HEK293 (cell line): ENCODE measurements around the gene RFC1.

ENCODE experiments used
- BCL6B ChIP-seq: fragments of 450-650 bp; formaldehyde crosslinking; IDR thresholded peaks from 2 replicates; pipeline ENCODE4 v1.5.1; 2017; ENCODE audit warnings: missing biosample characterization, missing genetic modification characterization
- FEZF1 ChIP-seq: fragments of 450-650 bp; formaldehyde crosslinking; IDR thresholded peaks from 2 replicates; pipeline ENCODE4 v1.5.1; 2016; ENCODE audit warnings: missing biosample characterization, missing genetic modification characterization
- HOXA7 ChIP-seq: sonication (generic); formaldehyde crosslinking; IDR thresholded peaks from 2 replicates; pipeline ENCODE4 v1.8.1; 2022; ENCODE audit warnings: missing genetic modification reagents, borderline replicate concordance
- MZF1 ChIP-seq: fragments of 450-650 bp; formaldehyde crosslinking; IDR thresholded peaks from 2 replicates; pipeline ENCODE4 v1.5.1; 2017; ENCODE audit warnings: missing biosample characterization, missing genetic modification characterization, borderline replicate concordance
- REST ChIP-seq: fragments of 450-650 bp; formaldehyde crosslinking; IDR thresholded peaks from 2 replicates; pipeline ENCODE4 v1.5.1; 2016; ENCODE audit warnings: missing biosample characterization, missing genetic modification characterization
- SP2 ChIP-seq: fragments of 450-650 bp; formaldehyde crosslinking; IDR thresholded peaks from 2 replicates; pipeline ENCODE4 v1.5.1; 2016; ENCODE audit warnings: missing biosample characterization, missing genetic modification characterization
- ZBTB1 ChIP-seq: fragments of 450-650 bp; formaldehyde crosslinking; IDR thresholded peaks from 2 replicates; pipeline ENCODE4 v1.5.1; 2016; ENCODE audit warnings: missing biosample characterization, missing genetic modification characterization
- ZBTB21 ChIP-seq: fragments of 450-650 bp; formaldehyde crosslinking; IDR thresholded peaks from 2 replicates; pipeline ENCODE4 v1.5.1; 2017; ENCODE audit warnings: missing biosample characterization, missing genetic modification characterization
- ZBTB8A ChIP-seq: fragments of 450-650 bp; formaldehyde crosslinking; IDR thresholded peaks from 2 replicates; pipeline ENCODE4 v1.5.1; 2016; ENCODE audit warnings: missing biosample characterization, missing genetic modification characterization
- ZFHX2 ChIP-seq: fragments of 450-650 bp; formaldehyde crosslinking; conservative IDR thresholded peaks from 2 replicates; pipeline ENCODE4 v1.5.1; 2016; ENCODE audit warnings: missing biosample characterization, missing genetic modification characterization
- ZFP41 ChIP-seq: fragments of 450-650 bp; formaldehyde crosslinking; IDR thresholded peaks from 2 replicates; pipeline ENCODE4 v1.5.1; 2016; ENCODE audit warnings: missing biosample characterization, missing genetic modification characterization, borderline replicate concordance
- ZNF132 ChIP-seq: fragments of 450-650 bp; formaldehyde crosslinking; IDR thresholded peaks from 2 replicates; pipeline ENCODE4 v1.5.1; 2017; ENCODE audit warnings: missing biosample characterization, missing genetic modification characterization, borderline replicate concordance
- ZNF155 ChIP-seq: fragments of 450-650 bp; formaldehyde crosslinking; IDR thresholded peaks from 2 replicates; pipeline ENCODE4 v1.5.1; 2016; ENCODE audit warnings: missing biosample characterization, missing genetic modification characterization
- ZNF169 ChIP-seq: fragments of 450-650 bp; formaldehyde crosslinking; IDR thresholded peaks from 2 replicates; pipeline ENCODE4 v1.5.1; 2016; ENCODE audit warnings: missing biosample characterization, missing genetic modification characterization
- ZNF221 ChIP-seq: fragments of 450-650 bp; formaldehyde crosslinking; IDR thresholded peaks from 2 replicates; pipeline ENCODE4 v1.5.1; 2017; ENCODE audit warnings: missing biosample characterization, missing genetic modification characterization, borderline replicate concordance
- ZNF302 ChIP-seq: fragments of 450-650 bp; formaldehyde crosslinking; IDR thresholded peaks from 2 replicates; pipeline ENCODE4 v1.5.1; 2016; ENCODE audit warnings: missing biosample characterization, missing genetic modification characterization, low read depth
- ZNF324 ChIP-seq: fragments of 450-650 bp; formaldehyde crosslinking; IDR thresholded peaks from 2 replicates; pipeline ENCODE4 v1.5.1; 2016; ENCODE audit warnings: missing biosample characterization, missing genetic modification characterization
- ZNF354C ChIP-seq: fragments of 450-650 bp; formaldehyde crosslinking; IDR thresholded peaks from 2 replicates; pipeline ENCODE4 v1.5.1; 2016; ENCODE audit warnings: missing biosample characterization, missing genetic modification characterization, low read depth, borderline replicate concordance
- ZNF404 ChIP-seq: fragments of 450-650 bp; formaldehyde crosslinking; IDR thresholded peaks from 2 replicates; pipeline ENCODE4 v1.5.1; 2017; ENCODE audit warnings: missing biosample characterization, missing genetic modification characterization
- ZNF510 ChIP-seq: fragments of 450-650 bp; formaldehyde crosslinking; IDR thresholded peaks from 2 replicates; pipeline ENCODE4 v1.5.1; 2018; ENCODE audit warnings: mild to moderate bottlenecking, missing genetic modification characterization, missing biosample characterization; ENCODE audit not compliant: insufficient replicate concordance
- ZNF580 ChIP-seq: fragments of 450-650 bp; formaldehyde crosslinking; IDR thresholded peaks from 2 replicates; pipeline ENCODE4 v1.5.1; 2016; ENCODE audit warnings: missing biosample characterization, missing genetic modification characterization
- ZNF596 ChIP-seq: fragments of 450-650 bp; IDR thresholded peaks from 2 replicates; pipeline ENCODE4 v1.5.0; 2018; ENCODE audit warnings: missing biosample characterization, mild to moderate bottlenecking, missing genetic modification characterization, moderate library complexity
- ZNF658 ChIP-seq: fragments of 450-650 bp; formaldehyde crosslinking; IDR thresholded peaks from 2 replicates; pipeline ENCODE4; 2016; ENCODE audit warnings: missing biosample characterization, missing genetic modification characterization
- ZNF670 ChIP-seq: fragments of 450-650 bp; formaldehyde crosslinking; IDR thresholded peaks from 2 replicates; pipeline ENCODE4 v1.5.1; 2016; ENCODE audit warnings: missing biosample characterization, missing genetic modification characterization, low read depth
- ZSCAN18 ChIP-seq: fragments of 450-650 bp; formaldehyde crosslinking; IDR thresholded peaks from 2 replicates; pipeline ENCODE4 v1.5.1; 2016; ENCODE audit warnings: missing biosample characterization, missing genetic modification characterization
- TF ChIP-seq, protein P1 (sequence below): fragments of 450-650 bp; formaldehyde crosslinking; IDR thresholded peaks from 2 replicates; pipeline ENCODE4 v1.5.1; 2016; ENCODE audit warnings: missing biosample characterization, missing genetic modification characterization
- TF ChIP-seq, protein P2 (sequence below): fragments of 450-650 bp; formaldehyde crosslinking; IDR thresholded peaks from 2 replicates; pipeline ENCODE4 v1.5.1; 2016; ENCODE audit warnings: missing biosample characterization, missing genetic modification characterization
- TF ChIP-seq, protein P3 (sequence below): fragments of 450-650 bp; formaldehyde crosslinking; IDR thresholded peaks from 2 replicates; pipeline ENCODE4 v1.5.1; 2016; ENCODE audit warnings: missing biosample characterization, missing genetic modification characterization

RFC1 gene

GRCh38 chr4:39365830-39366771 is at the start of gene RFC1 (continued):
- TF ChIP-seq, protein P1, sequence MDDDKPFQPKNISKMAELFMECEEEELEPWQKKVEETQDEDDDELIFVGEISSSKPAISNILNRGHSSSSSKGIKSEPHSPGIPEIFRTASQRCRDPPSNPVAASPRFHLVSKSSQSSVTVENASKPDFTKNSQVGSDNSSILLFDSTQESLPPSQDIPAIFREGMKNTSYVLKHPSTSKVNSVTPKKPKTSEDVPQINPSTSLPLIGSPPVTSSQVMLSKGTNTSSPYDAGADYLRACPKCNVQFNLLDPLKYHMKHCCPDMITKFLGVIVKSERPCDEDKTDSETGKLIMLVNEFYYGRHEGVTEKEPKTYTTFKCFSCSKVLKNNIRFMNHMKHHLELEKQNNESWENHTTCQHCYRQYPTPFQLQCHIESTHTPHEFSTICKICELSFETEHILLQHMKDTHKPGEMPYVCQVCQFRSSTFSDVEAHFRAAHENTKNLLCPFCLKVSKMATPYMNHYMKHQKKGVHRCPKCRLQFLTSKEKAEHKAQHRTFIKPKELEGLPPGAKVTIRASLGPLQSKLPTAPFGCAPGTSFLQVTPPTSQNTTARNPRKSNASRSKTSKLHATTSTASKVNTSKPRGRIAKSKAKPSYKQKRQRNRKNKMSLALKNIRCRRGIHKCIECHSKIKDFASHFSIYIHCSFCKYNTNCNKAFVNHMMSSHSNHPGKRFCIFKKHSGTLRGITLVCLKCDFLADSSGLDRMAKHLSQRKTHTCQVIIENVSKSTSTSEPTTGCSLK (tag by site-specific recombination) = no peak
- TF ChIP-seq ZNF510 = no peak
- TF ChIP-seq ZNF658 (tag by site-specific recombination) = no peak
- TF ChIP-seq ZNF221 (tag by site-specific recombination) = no peak
- no peak for TF ChIP-seq ZNF155 (tag by site-specific recombination)
- peak; percentile 77 for TF ChIP-seq ZBTB21 (tag by site-specific recombination)
- no peak for TF ChIP-seq ZNF670 (tag by site-specific recombination)
- no peak for TF ChIP-seq ZNF354C (tag by site-specific recombination)
- no peak for TF ChIP-seq ZSCAN18 (tag by site-specific recombination)
- TF ChIP-seq MZF1 (tag by site-specific recombination) = no peak
- TF ChIP-seq BCL6B (tag by site-specific recombination) = peak; percentile 93
- no peak for TF ChIP-seq ZNF169 (tag by site-specific recombination)
- TF ChIP-seq SP2 (tag by site-specific recombination) = peak; percentile 81
- no peak for TF ChIP-seq ZNF302 (tag by site-specific recombination)
- no peak for TF ChIP-seq FEZF1 (tag by site-specific recombination)
- TF ChIP-seq ZNF404 = no peak
- no peak for TF ChIP-seq REST (tag by site-specific recombination)
- TF ChIP-seq ZNF132 (tag by site-specific recombination) = no peak
- peak; percentile 79 for TF ChIP-seq ZNF580 (tag by site-specific recombination)
- TF ChIP-seq ZBTB1 (tag by site-specific recombination) = no peak
- TF ChIP-seq ZFHX2 (tag by site-specific recombination) = peak; percentile 71
- peak; percentile 75; the same call in 1 of the 2 replicates for TF ChIP-seq HOXA7 (CRISPR knock-in tag)
- TF ChIP-seq ZNF596 (tag by site-specific recombination) = no peak
- peak; percentile 71 for TF ChIP-seq ZBTB8A
- TF ChIP-seq, protein P2, sequence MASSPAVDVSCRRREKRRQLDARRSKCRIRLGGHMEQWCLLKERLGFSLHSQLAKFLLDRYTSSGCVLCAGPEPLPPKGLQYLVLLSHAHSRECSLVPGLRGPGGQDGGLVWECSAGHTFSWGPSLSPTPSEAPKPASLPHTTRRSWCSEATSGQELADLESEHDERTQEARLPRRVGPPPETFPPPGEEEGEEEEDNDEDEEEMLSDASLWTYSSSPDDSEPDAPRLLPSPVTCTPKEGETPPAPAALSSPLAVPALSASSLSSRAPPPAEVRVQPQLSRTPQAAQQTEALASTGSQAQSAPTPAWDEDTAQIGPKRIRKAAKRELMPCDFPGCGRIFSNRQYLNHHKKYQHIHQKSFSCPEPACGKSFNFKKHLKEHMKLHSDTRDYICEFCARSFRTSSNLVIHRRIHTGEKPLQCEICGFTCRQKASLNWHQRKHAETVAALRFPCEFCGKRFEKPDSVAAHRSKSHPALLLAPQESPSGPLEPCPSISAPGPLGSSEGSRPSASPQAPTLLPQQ (tag by site-specific recombination) = peak; percentile 88
- TF ChIP-seq, protein P3, sequence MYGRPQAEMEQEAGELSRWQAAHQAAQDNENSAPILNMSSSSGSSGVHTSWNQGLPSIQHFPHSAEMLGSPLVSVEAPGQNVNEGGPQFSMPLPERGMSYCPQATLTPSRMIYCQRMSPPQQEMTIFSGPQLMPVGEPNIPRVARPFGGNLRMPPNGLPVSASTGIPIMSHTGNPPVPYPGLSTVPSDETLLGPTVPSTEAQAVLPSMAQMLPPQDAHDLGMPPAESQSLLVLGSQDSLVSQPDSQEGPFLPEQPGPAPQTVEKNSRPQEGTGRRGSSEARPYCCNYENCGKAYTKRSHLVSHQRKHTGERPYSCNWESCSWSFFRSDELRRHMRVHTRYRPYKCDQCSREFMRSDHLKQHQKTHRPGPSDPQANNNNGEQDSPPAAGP (tag by site-specific recombination) = 0 out of 2 replicates have a peak, but pooled peaks have one; percentile 59
- TF ChIP-seq ZNF324 (tag by site-specific recombination) = 0 out of 2 replicates have a peak, but pooled peaks have one; percentile 32
- TF ChIP-seq ZFP41 = no peak
